Measurements from ENCODE around the gene MICU2. TPM values are rescaled to one million over a fixed set of nuclear protein-coding genes. Genes with fewer than 3 reads are reported as not detected.

MICU2 gene
- polyA plus RNA-seq, 1 donor from 2014 or later = 223 TPM

- Histone ChIP-seq H3K4me2 (ENCODE audit: low read length) (no peak overlapping the region), H3K9me3 (ENCODE audit: low read length) (no peaks in the 10 kb centered on the region), H4K20me1 (ENCODE audit: insufficient read depth) (no peaks in the 10 kb centered on the region), H2AFZ (ENCODE audit: low read depth, low read length) (no peak overlapping the region), H3K79me2 (replicated peaks; ENCODE audit: insufficient read depth, low read length) (no peaks in the 10 kb centered on the region), H3K27ac (ENCODE audit: low read length) (no peak overlapping the region), H3K27me3 (ENCODE audit: insufficient read depth, low read depth, low read length) (no peaks in the 10 kb centered on the region), H3K9ac (ENCODE audit: low read length) (no peak overlapping the region), H3F3A (ENCODE audit: insufficient read depth, low read length, poor library complexity, severe bottlenecking) (no peaks in the 10 kb centered on the region), H3K4me3 (ENCODE audit: low read length) (no peak overlapping the region), H3K9me2 (ENCODE audit: insufficient read depth, low read length) (no peaks in the 10 kb centered on the region), H3K36me3 (ENCODE audit: insufficient read depth, low read length) (no peaks in the 10 kb centered on the region)
- no peak for TF ChIP-seq EP300 (conservative IDR thresholded peaks at IDR 0.05; ENCODE audit: poor library complexity, severe bottlenecking)
- TF ChIP-seq SMC3 (conservative IDR thresholded peaks at IDR 0.05; ENCODE audit: poor library complexity) = no peak
- no peak for TF ChIP-seq POLR2AphosphoS5 (IDR thresholded peaks at IDR 0.05)
- no peak for TF ChIP-seq CTCF (IDR thresholded peaks at IDR 0.05; ENCODE audit: poor library complexity, severe bottlenecking)
- TF ChIP-seq TAF1 (IDR thresholded peaks at IDR 0.05; ENCODE audit: low read depth) = no peak
- TF ChIP-seq MXI1 (conservative IDR thresholded peaks at IDR 0.05; ENCODE audit: poor library complexity, severe bottlenecking) = no peak
- TF ChIP-seq REST (IDR thresholded peaks at IDR 0.05; ENCODE audit: borderline replicate concordance) = no peak
- no peak for TF ChIP-seq RAD21 (conservative IDR thresholded peaks at IDR 0.05)
- no peak for TF ChIP-seq EZH2 (IDR thresholded peaks at IDR 0.05; ENCODE audit: borderline replicate concordance, insufficient read depth, low read length, poor library complexity, severe bottlenecking)
Measured at GRCh38 chr13:21481359-21481758, 122.6 kb downstream of the MICU2 start.

GRCh38 chr13:21478881-21479808 is 124.8 kb downstream of the MICU2 start:
- H3K9ac ChIP-seq (ENCODE audit: low read length) = no peak overlapping the region
- no peak overlapping the region for H2AFZ ChIP-seq (ENCODE audit: low read depth, low read length)
- TF ChIP-seq EP300 (conservative IDR thresholded peaks at IDR 0.05; ENCODE audit: poor library complexity, severe bottlenecking) = no peak
- no peak for TF ChIP-seq MXI1 (conservative IDR thresholded peaks at IDR 0.05; ENCODE audit: poor library complexity, severe bottlenecking)
- TF ChIP-seq REST (IDR thresholded peaks at IDR 0.05; ENCODE audit: borderline replicate concordance) = no peak
- TF ChIP-seq RAD21 (conservative IDR thresholded peaks at IDR 0.05) = peak; percentile 77
- TF ChIP-seq TAF1 (IDR thresholded peaks at IDR 0.05; ENCODE audit: low read depth) = no peak
- no peak for TF ChIP-seq POLR2AphosphoS5 (IDR thresholded peaks at IDR 0.05)
- peak; percentile 72 for TF ChIP-seq SMC3 (conservative IDR thresholded peaks at IDR 0.05; ENCODE audit: poor library complexity)
- no peak for TF ChIP-seq EZH2 (IDR thresholded peaks at IDR 0.05; ENCODE audit: borderline replicate concordance, insufficient read depth, low read length, poor library complexity, severe bottlenecking)
- TF ChIP-seq CTCF (IDR thresholded peaks at IDR 0.05; ENCODE audit: poor library complexity, severe bottlenecking) = peak; percentile 72
- H3F3A ChIP-seq (ENCODE audit: insufficient read depth, low read length, poor library complexity, severe bottlenecking) = no peaks in the 10 kb centered on the region
- H3K4me3 ChIP-seq (ENCODE audit: low read length) = no peak overlapping the region
- no peaks in the 10 kb centered on the region for H3K27me3 ChIP-seq (ENCODE audit: insufficient read depth, low read depth, low read length)
- no peaks in the 10 kb centered on the region for H3K9me2 ChIP-seq (ENCODE audit: insufficient read depth, low read length)
- H3K4me2 ChIP-seq (ENCODE audit: low read length) = no peak overlapping the region
- H3K27ac ChIP-seq (ENCODE audit: low read length) = no peak overlapping the region
- no peaks in the 10 kb centered on the region for H3K79me2 ChIP-seq (replicated peaks; ENCODE audit: insufficient read depth, low read length)
- H3K36me3 ChIP-seq (ENCODE audit: insufficient read depth, low read length) = no peaks in the 10 kb centered on the region
- H3K9me3 ChIP-seq (ENCODE audit: low read length) = no peaks in the 10 kb centered on the region
- no peaks in the 10 kb centered on the region for H4K20me1 ChIP-seq (ENCODE audit: insufficient read depth)

Data from neural cell (in vitro differentiated cells).